ENCODE measurements around the gene YPEL2. TPM values are rescaled to one million over a fixed set of nuclear protein-coding genes. Genes with fewer than 3 reads are reported as not detected.
A peak's percentile ranks its signal among the peaks of the same experiment; 100 is the strongest.

YPEL2 gene
- total RNA-seq, 1 donor from 2014 or later = 52.1 TPM

DNA sequence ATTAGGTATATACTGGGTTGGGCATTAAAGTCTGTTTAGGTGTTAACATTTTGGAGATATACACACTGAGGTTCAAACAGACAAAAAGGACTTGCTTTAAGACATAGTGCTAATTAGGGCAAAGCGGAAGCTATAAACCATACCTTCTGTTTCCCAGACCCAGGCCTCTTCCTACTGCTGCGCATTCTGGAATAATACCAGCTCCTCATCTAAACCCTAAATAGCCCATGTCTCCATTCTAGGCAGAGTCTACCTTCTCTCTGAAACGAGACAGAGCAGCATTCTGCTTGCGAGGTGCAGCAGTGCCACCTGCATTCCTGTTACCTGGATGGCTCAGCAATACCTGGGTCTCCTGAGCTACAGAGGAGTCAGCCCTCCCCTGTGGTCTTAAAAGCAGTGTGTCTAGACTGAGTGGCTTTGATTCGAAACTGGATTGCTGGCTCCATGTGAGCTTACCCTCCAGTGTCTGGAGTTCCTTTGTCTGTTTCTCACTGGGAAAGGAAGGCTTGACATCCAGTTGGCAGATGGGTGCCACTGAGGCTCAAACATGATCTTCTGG is 6.4 kb downstream of the YPEL2 start:
- H3K9me3 Mint-ChIP-seq (ENCODE audit: low read depth) = no peaks in the 10 kb centered on the region
- H3K4me3 Mint-ChIP-seq (ENCODE audit: unreplicated experiment) = no peak overlapping the region
- peaks cover 76% of the 10 kb centered on the region for H3K4me1 Mint-ChIP-seq (ENCODE audit: low read depth)
- no peaks in the 10 kb centered on the region for H3K27me3 Mint-ChIP-seq (ENCODE audit: low read depth)
- no peak overlapping the region for H3K27ac Mint-ChIP-seq (ENCODE audit: unreplicated experiment)
- H3K36me3 Mint-ChIP-seq (ENCODE audit: low read depth) = peaks cover 3% of the 10 kb centered on the region
- TF ChIP-seq, protein P1, sequence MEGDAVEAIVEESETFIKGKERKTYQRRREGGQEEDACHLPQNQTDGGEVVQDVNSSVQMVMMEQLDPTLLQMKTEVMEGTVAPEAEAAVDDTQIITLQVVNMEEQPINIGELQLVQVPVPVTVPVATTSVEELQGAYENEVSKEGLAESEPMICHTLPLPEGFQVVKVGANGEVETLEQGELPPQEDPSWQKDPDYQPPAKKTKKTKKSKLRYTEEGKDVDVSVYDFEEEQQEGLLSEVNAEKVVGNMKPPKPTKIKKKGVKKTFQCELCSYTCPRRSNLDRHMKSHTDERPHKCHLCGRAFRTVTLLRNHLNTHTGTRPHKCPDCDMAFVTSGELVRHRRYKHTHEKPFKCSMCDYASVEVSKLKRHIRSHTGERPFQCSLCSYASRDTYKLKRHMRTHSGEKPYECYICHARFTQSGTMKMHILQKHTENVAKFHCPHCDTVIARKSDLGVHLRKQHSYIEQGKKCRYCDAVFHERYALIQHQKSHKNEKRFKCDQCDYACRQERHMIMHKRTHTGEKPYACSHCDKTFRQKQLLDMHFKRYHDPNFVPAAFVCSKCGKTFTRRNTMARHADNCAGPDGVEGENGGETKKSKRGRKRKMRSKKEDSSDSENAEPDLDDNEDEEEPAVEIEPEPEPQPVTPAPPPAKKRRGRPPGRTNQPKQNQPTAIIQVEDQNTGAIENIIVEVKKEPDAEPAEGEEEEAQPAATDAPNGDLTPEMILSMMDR (IDR thresholded peaks at IDR 0.05) = no peak
- DNase-seq (ENCODE audit: low spot score) = no peak

DNA sequence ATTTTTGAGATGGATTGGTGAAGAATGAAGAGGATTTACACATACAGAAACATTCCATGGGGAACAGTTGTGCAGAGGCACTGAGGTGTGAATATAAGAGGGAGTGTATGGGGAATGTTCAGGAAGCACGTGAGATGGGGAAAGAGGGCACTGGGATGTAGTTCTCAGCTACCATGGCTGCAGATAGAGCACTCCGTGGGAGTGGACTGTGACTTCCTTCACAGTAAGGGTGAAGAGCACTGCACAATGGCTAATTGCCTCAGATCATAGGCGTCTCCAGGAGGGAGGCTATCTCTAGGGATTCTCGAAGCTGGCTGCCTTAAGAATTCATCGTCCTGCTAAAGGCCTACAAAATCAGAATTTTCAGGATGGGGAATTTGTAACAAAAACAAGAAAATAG is 7.0 kb downstream of the YPEL2 start:
- TF ChIP-seq, protein P1 (IDR thresholded peaks at IDR 0.05) = no peak
- no peaks in the 10 kb centered on the region for H3K9me3 Mint-ChIP-seq (ENCODE audit: low read depth)
- H3K4me3 Mint-ChIP-seq (ENCODE audit: unreplicated experiment) = no peak overlapping the region
- DNase-seq (ENCODE audit: low spot score) = no peak
- H3K27me3 Mint-ChIP-seq (ENCODE audit: low read depth) = no peaks in the 10 kb centered on the region
- peaks cover 76% of the 10 kb centered on the region for H3K4me1 Mint-ChIP-seq (ENCODE audit: low read depth)
- no peak overlapping the region for H3K27ac Mint-ChIP-seq (ENCODE audit: unreplicated experiment)
- H3K36me3 Mint-ChIP-seq (ENCODE audit: low read depth) = peaks cover 3% of the 10 kb centered on the region

GRCh38 chr17:59341922-59342321 is 10.5 kb downstream of the YPEL2 start:
- peaks cover 9% of the 10 kb centered on the region for H3K36me3 Mint-ChIP-seq (ENCODE audit: low read depth)
- no peaks in the 10 kb centered on the region for H3K9me3 Mint-ChIP-seq (ENCODE audit: low read depth)
- H3K4me3 Mint-ChIP-seq (ENCODE audit: unreplicated experiment) = no peak overlapping the region
- H3K27me3 Mint-ChIP-seq (ENCODE audit: low read depth) = no peaks in the 10 kb centered on the region
- TF ChIP-seq, protein P1 (IDR thresholded peaks at IDR 0.05) = no peak
- peaks cover 71% of the 10 kb centered on the region for H3K4me1 Mint-ChIP-seq (ENCODE audit: low read depth)
- no peak for DNase-seq (ENCODE audit: low spot score)
- H3K27ac Mint-ChIP-seq (ENCODE audit: unreplicated experiment) = no peak overlapping the region

- H3K27ac Mint-ChIP-seq (ENCODE audit: unreplicated experiment) = peak overlapping the region; percentile 43
- no peak for DNase-seq (ENCODE audit: low spot score)
- TF ChIP-seq, protein P1 (IDR thresholded peaks at IDR 0.05) = no peak
- H3K4me1 Mint-ChIP-seq (ENCODE audit: low read depth) = peaks cover 78% of the 10 kb centered on the region
- no peaks in the 10 kb centered on the region for H3K27me3 Mint-ChIP-seq (ENCODE audit: low read depth)
- H3K4me3 Mint-ChIP-seq (ENCODE audit: unreplicated experiment) = no peak overlapping the region
- no peaks in the 10 kb centered on the region for H3K9me3 Mint-ChIP-seq (ENCODE audit: low read depth)
- peaks cover 9% of the 10 kb centered on the region for H3K36me3 Mint-ChIP-seq (ENCODE audit: low read depth)
These were observed 11.3 kb downstream of the YPEL2 start for GRCh38 chr17:59342681-59343131.

- no peak for DNase-seq (ENCODE audit: low spot score)
- TF ChIP-seq, protein P1 (IDR thresholded peaks at IDR 0.05) = no peak
- Mint-ChIP-seq H3K9me3 (ENCODE audit: low read depth) (no peaks in the 10 kb centered on the region), H3K27ac (ENCODE audit: unreplicated experiment) (no peak overlapping the region), H3K36me3 (ENCODE audit: low read depth) (peaks cover 5% of the 10 kb centered on the region), H3K4me1 (ENCODE audit: low read depth) (peaks cover 83% of the 10 kb centered on the region), H3K27me3 (ENCODE audit: low read depth) (no peaks in the 10 kb centered on the region), H3K4me3 (ENCODE audit: unreplicated experiment) (no peak overlapping the region)
These were observed 14.0 kb downstream of the YPEL2 start for GRCh38 chr17:59345476-59345875.
